HG02973 (cell line): Measurements from ENCODE around the gene LTB4R.
"Not testable (repeated sequence)": the region's sequence is repeated elsewhere in the genome, so short reads cannot be mapped to it uniquely, and the experiment has no call there.

ENCODE experiments used
- ATAC-seq: cut with Tn5 transposase; IDR thresholded peaks from one replicate; pipeline ENCODE4 v1.9.1; 2021; ENCODE audit warnings: moderate library complexity; ENCODE audit not compliant: unreplicated experiment

The LTB4R gene

GRCh38 chr14:24317141-24317928, 6.0 kb downstream of the LTB4R start:
- ATAC-seq = no peak

- no peak for ATAC-seq
Observed at GRCh38 chr14:24321212-24321975, 10.1 kb downstream of the LTB4R start.

- ATAC-seq = no peak
Observed at GRCh38 chr14:24322672-24323071, 11.4 kb downstream of the LTB4R start.

GRCh38 chr14:24323341-24323740, 12.0 kb downstream of the LTB4R start:
- no peak for ATAC-seq

GRCh38 chr14:24324024-24324423, 12.7 kb downstream of the LTB4R start:
- ATAC-seq = no peak

GRCh38 chr14:24325041-24325530, 13.8 kb downstream of the LTB4R start:
- no peak for ATAC-seq

GRCh38 chr14:24325963-24326362, 14.7 kb downstream of the LTB4R start:
- ATAC-seq = no peak

GRCh38 chr14:24327303-24327702, 16.0 kb downstream of the LTB4R start:
- no peak for ATAC-seq

- not testable (repeated sequence) for ATAC-seq
Observed at GRCh38 chr14:24327914-24328313, 16.6 kb downstream of the LTB4R start.

- no peak for ATAC-seq
Observed at GRCh38 chr14:24329073-24329663, 17.9 kb downstream of the LTB4R start.

GRCh38 chr14:24329736-24330135, 18.4 kb downstream of the LTB4R start:
- ATAC-seq = no peak

- no peak for ATAC-seq
Observed at GRCh38 chr14:24330973-24331674, 19.8 kb downstream of the LTB4R start.

- no peak for ATAC-seq
Observed at GRCh38 chr14:24331731-24332267, 20.5 kb downstream of the LTB4R start.

- peak; percentile 74 for ATAC-seq
Observed at GRCh38 chr14:24332268-24332993, 21.1 kb downstream of the LTB4R start.

- ATAC-seq = no peak
Observed at GRCh38 chr14:24334431-24335291, 23.4 kb downstream of the LTB4R start, which contains the start of gene ADCY4. ADCY4 (minus strand) TSS chr14:24335071; CDS start chr14:24334652, 419 bp downstream.

GRCh38 chr14:24335461-24336171, 24.3 kb downstream of the LTB4R start:
- ATAC-seq = no peak

GRCh38 chr14:24337144-24337823, 26.0 kb downstream of the LTB4R start:
- no peak for ATAC-seq

- ATAC-seq = no peak
Observed at GRCh38 chr14:24337824-24338175, 26.5 kb downstream of the LTB4R start.
